Measurements from ENCODE around the gene POTEH.
"Not testable (repeated sequence)": the region's sequence is repeated elsewhere in the genome, so short reads cannot be mapped to it uniquely, and the experiment has no call there.

Gene POTEH

DNA sequence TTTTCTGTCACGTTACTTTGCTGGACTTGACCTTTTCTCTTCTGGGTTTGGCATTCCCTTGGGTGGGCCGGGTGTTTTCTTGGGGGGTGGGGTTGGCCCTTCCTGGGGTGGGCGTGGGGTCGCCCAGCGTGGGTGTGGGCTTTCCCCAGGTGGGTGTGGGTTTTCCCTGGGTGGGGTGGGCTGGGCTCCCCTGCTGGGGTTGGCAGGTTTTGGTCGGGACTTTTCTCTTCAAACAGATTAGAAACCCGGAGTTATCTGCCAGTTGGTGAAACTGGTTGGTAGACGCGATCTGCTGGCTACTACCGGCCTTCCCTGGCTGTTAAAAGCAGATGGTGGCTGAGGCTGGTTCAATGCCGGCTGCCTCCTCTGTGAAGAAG, at the start of gene POTEH:
POTEH (plus strand) TSS at position 278 of the 377 bp plus-strand sequence; CDS start at position 330, 52 bp downstream.
- DNase-seq = not testable (repeated sequence)

DNA sequence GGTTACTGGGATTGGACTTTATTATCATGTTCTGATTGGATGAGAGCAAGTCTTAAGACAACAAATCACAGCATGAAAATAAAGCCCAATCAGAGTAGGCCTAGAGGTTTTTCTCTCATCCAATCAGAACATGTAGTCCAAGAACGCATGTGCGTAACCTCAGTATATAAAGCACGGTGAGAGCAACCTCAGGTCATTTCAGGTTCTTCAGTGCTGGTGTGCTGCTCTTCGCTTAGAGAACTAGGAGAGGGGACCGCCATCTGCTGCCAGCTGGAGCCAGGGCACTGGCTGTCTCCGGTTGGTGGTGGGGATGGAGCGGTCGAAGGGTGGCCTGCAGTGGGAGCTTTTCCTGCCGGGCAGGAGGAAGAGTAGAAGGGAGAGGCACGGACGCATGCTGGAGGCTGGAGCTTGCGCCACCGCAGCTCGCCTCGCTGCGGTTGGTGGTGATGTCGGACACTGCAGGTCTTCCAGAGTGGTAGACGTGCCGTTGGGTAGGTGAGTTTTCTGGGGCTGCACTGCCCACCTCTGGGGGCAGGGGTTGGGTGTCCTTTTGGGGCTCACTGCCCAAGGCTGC, 47.5 kb upstream of the POTEH start:
- not testable (repeated sequence) for DNase-seq

DNA sequence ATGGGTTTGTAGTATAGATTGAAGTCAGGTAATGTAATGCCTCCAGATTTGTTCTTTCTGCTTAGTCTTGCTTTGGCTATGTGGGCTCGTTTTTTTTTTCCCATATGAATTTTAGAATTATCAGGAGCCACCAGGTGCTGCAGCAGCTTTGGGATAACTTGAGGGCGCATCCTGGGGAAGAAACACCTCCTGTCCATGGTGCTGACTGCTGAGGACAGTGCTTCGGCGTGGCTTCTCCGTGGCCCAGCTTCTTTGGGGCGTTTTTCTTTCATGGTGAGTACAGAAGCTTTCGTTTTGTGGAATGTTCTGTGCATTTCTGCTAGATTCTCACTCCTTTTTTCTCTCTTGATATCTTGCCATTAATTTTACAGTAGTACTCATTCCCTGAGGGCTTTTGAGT, 37.9 kb upstream of the POTEH start:
- DNase-seq = not testable (repeated sequence)

- not testable (repeated sequence) for DNase-seq
Observed at GRCh38 chr22:15652738-15653137, 37.1 kb upstream of the POTEH start.

DNA sequence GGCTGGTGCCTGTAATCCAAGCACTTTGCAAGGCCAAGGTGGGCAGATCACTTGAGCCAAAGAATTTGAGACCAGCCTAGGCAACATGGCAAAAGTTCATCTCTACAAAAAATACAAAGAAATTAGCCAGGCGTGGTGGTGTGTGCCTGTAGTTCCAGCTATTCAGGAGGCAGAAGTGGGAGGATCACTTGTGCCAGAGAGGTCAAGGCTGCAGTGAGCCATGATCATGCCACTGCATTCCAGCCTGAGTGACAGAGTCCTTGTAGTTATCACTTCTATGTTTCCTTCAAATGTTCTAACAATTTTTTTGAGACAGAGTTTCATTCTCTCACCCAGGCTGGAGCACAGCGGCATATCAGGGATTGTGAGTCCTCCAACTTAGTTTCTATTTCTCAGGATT, 36.6 kb upstream of the POTEH start:
- not testable (repeated sequence) for DNase-seq

DNA sequence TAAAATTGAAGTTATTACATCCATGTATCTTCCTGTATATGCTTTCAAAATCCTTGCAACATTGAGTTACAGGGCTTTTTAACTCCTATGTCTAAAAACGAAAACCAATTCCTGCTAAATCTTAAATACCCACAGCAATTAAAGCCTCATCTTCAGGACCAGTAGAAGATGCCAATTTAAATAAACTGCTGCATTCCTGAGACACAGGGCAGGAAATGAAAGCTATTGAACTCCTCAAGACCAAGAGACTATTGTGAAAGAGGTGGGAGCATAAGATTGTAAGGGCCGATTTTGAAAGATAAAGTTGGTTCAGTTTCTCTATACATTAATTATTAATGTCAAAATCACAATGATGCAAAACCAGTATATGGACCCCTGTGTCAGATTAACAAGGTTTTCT, 28.7 kb upstream of the POTEH start:
- DNase-seq = not testable (repeated sequence)

GRCh38 chr22:15664682-15665081, 25.1 kb upstream of the POTEH start:
- DNase-seq = not testable (repeated sequence)

GRCh38 chr22:15665478-15665877, 24.3 kb upstream of the POTEH start:
- DNase-seq = not testable (repeated sequence)

DNA sequence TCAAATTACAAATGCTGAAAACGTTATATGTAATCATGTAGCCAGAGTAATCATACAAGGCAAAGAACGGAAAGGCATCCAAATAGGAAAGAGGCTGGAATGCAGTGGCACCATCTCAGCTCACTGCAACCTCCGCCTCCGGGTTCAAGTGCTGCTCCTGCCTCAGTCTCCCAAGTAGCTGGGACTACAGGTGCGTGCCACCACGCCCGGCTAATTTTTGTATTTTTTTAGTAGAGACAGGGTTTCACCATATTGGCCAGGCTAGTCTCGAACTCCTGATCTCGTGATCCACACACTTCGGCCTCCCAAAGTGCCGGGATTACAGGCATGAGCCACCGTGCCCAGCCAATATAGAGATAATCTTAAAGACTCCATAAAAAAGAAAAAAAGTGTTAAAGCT, 20.4 kb upstream of the POTEH start:
- not testable (repeated sequence) for DNase-seq

GRCh38 chr22:15679702-15680101, 10.1 kb upstream of the POTEH start:
- DNase-seq = not testable (repeated sequence)

GRCh38 chr22:15684115-15684514, 5.7 kb upstream of the POTEH start:
- not testable (repeated sequence) for DNase-seq

DNA sequence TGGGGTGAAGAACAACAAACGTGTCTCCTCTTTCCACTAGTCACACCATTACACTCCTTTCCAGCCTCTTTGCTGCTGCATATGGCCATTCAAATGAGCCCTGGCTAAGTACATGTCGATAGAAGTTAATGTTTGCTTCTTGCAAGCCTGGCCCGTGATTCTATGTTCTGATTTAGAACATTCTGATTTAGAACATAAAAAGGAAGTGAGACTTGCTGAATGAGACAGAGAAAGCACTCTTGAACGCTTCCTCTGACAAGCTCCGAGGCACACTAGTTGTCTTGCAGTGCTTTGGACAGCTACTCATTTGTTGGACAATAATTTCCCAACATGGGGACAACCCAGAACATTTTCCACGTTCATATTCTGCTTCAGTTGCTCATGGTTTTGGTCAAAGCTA, 5.1 kb upstream of the POTEH start:
- not testable (repeated sequence) for DNase-seq

- not testable (repeated sequence) for DNase-seq
Observed at GRCh38 chr22:15685641-15686040, 4.2 kb upstream of the POTEH start.

- not testable (repeated sequence) for DNase-seq
Observed at GRCh38 chr22:15687086-15687485, 2.7 kb upstream of the POTEH start.

GRCh38 chr22:15687676-15688075, 2.1 kb upstream of the POTEH start:
- DNase-seq = not testable (repeated sequence)

GRCh38 chr22:15688090-15688489, 1.7 kb upstream of the POTEH start:
- DNase-seq = not testable (repeated sequence)

DNA sequence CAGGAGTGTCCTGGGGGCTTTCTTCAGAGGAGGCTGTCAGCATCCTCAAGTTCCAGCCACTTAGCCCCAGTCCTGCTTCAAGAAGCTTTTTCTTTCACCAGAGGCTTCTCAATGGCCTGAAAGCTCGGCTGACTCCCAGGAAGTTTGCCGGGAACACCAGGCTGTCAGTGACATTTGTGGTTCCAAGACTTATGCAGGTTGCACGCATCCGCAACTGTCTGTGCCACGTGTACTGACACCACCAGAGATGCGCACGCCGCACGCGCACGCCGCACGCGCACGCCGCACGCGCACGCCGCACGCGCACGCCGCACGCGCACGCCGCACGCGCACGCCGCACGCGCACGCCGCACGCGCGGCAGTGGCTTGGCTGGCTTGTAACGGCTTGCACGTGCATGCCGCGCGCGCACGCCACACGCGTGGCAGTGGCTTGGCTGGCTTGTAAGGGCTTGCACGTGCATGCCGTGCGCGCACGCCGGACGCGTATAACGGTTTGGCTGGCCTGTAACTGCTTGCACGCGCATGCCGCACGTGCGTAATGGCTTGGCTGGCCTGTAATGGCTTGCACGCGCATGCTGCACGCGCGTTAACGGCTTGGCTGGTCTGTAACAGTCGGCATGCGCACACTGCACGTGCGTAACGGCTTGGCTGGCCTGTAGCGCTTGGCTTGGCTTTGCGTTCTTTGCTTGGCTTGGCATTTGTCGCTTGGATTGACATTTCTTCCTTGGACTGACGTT, 646 bp upstream of the POTEH start:
- DNase-seq = not testable (repeated sequence)

GRCh38 chr22:15713600-15713999, 23.8 kb downstream of the POTEH start:
- not testable (repeated sequence) for DNase-seq

DNA sequence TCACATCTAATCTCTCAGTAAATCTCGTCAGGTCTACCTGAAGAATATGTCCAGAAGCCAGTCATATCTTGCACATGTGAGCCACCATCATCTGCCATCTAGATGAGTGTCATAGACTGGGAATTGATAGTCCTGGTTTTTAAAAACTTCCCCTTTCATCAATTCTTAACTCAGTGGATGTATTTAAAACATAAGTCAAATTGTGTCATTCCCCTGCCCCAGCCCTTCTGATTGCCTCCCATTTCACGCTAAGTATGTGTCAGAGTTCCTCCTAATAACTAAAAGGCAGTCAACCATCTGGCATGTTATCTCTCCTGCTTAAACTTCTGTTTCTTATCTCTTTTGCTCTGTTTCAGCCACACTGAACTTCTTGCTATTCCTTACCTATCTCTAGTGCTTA, 24.3 kb downstream of the POTEH start:
- DNase-seq = not testable (repeated sequence)

GRCh38 chr22:15721884-15722283, 32.1 kb downstream of the POTEH start:
- DNase-seq = not testable (repeated sequence)

DNA sequence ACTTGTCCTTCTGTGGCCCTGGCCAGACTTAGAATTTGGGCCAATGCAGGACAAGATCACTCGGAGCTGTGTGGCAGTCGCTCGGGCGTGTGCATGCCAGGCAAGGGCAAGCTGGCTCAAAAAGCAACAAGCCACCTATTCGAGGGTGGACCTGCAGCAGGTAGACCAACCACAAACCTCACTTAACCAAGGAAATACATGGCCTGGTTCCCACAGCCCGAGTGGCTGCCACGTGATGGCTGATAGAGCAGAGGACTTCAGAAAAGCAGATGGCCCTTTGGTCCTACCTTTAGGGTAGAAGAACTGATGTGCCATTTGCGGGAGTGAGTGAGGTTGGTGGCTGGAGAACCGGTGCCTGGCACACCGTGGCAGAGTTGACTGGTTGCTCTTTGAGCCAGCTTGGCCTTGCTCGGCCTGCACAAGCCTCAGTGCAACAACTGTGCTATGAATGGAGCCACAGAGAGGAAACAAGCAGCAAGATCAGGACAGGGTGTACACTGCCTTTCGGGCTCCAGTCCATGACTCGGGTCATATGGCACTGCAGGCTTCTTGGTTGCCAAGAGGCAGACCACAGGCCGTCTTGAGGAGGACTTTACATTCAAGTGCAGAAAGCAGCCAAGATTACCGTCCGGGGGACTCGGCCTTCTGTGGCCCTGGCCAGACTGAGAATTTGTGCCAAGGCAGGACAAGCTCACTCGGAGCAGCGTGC, 39.5 kb downstream of the POTEH start:
- DNase-seq = not testable (repeated sequence)

DNA sequence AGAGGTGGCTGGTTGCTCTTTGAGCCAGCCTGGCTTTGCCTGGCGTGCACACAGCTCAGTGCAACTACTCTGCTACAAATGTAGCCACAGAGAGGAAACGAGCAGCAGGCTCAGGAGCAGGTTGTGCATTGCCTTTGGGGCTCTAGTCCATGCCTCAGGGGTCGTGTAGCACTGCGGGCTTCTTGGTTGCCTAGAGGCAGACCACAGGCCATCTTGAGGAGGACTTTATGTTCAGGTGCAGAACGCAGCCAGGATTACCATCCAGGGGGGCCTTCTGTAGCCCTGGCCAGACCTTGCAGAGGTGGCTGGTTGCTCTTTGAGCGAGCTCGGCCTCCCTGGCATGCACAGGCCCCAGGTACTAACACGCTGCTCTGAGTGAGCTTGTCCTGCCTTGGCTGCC, 41.2 kb downstream of the POTEH start:
- not testable (repeated sequence) for DNase-seq

- not testable (repeated sequence) for DNase-seq
Observed at GRCh38 chr22:15734411-15734810, 44.6 kb downstream of the POTEH start.
